ENCODE results near the gene HIKESHI. TPM values are rescaled to one million over a fixed set of nuclear protein-coding genes. Genes with fewer than 3 reads are reported as not detected.

HIKESHI gene
- total and polyA plus RNA-seq, 2 of the 8 experiments (the other 6 are each of a cell fraction or from before 2014, with no cell fraction given), result 65.4 to 90.2 TPM

GRCh38 chr11:86265194-86265593 lies 36.8 kb upstream of the HIKESHI start (continued):
- no peak for TF ChIP-seq HDAC2 (IDR thresholded peaks at IDR 0.05; ENCODE audit: borderline replicate concordance in 1 of 2, low read depth in 2 of 2, low read length in 2 of 2)
- no peak for TF ChIP-seq RFX5 (IDR thresholded peaks at IDR 0.05; ENCODE audit: borderline replicate concordance, low read depth, low read length)
- no peak for TF ChIP-seq POLR2AphosphoS5 (IDR thresholded peaks at IDR 0.05; ENCODE audit: low read depth, low read length)
- no peak for TF ChIP-seq PHF8 (conservative IDR thresholded peaks at IDR 0.05; ENCODE audit: low read depth, low read length)
